Progenitor cell of endocrine pancreas (in vitro differentiated cells): ENCODE results near the gene OR2F1. TPM values are rescaled to one million over a fixed set of nuclear protein-coding genes. Genes with fewer than 3 reads are reported as not detected.
A peak's percentile ranks its signal among the peaks of the same experiment; 100 is the strongest.

ENCODE experiments used
- DNase-seq: peaks from one replicate; pipeline ENCODE4 v3.0.0; 2021; ENCODE audit warnings: low spot score; ENCODE audit not compliant: unreplicated experiment
- H3K27ac Mint-ChIP-seq: 2 replicates; pipeline ENCODE4 v1.8.0; 2021; ENCODE audit warnings: mild to moderate bottlenecking, moderate library complexity, mixed read lengths
- H3K27me3 Mint-ChIP-seq: 2 replicates; pipeline ENCODE4 v1.8.0; 2021; ENCODE audit warnings: mixed read lengths
- H3K36me3 Mint-ChIP-seq: 2 replicates; pipeline ENCODE4 v1.8.0; 2022; ENCODE audit warnings: mixed read lengths; ENCODE audit not compliant: insufficient read depth
- H3K4me1 Mint-ChIP-seq: 2 replicates; pipeline ENCODE4 v1.8.0; 2021; ENCODE audit warnings: low read depth, mixed read lengths
- H3K4me3 Mint-ChIP-seq: 2 replicates; pipeline ENCODE4 v1.8.0; 2021; ENCODE audit warnings: low read depth, mild to moderate bottlenecking, moderate library complexity, mixed read lengths
- H3K9me3 Mint-ChIP-seq: 2 replicates; pipeline ENCODE4 v1.8.0; 2021; ENCODE audit warnings: low read depth, mixed read lengths
- total RNA-seq: library from RNA; stranded (reverse); gene quantifications from 2 replicates; pipeline ENCODE4 v1.2.1, GENCODE V29; 2021
- TF ChIP-seq, protein P1 (sequence below): fragments of 200-600 bp; sonication (generic); IDR thresholded peaks from one replicate; pipeline ENCODE4 v1.5.0; 2021; ENCODE audit warnings: antibody characterized with exemption, mild to moderate bottlenecking; ENCODE audit not compliant: unreplicated experiment

OR2F1 gene
- total RNA-seq, 1 donor from 2014 or later: not detected

DNA sequence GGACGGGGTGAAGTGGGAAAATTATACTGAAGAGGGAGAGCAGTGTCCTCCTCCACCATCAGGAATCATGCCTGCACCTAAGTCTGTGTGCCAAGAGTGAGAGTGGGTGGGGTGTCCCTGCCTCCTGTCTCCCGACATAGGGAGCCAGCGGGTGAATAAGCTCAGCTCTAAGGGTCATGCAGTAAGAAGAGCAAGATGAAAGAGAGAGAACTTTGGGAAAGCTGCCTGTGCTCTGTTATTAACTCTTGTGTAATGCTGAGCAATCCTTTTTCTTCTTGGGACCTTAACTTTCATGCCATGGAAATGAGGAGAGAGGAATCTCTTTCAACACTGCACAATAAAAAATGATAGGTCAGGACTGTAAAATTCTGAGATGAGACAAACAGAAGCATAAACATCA lies 44.8 kb upstream of the OR2F1 start:
- Mint-ChIP-seq H3K36me3 (no peaks in the 10 kb centered on the region), H3K9me3 (no peaks in the 10 kb centered on the region), H3K4me3 (no peak overlapping the region), H3K27me3 (no peaks in the 10 kb centered on the region), H3K4me1 (peaks cover 15% of the 10 kb centered on the region), H3K27ac (no peak overlapping the region)
- TF ChIP-seq, protein P1, sequence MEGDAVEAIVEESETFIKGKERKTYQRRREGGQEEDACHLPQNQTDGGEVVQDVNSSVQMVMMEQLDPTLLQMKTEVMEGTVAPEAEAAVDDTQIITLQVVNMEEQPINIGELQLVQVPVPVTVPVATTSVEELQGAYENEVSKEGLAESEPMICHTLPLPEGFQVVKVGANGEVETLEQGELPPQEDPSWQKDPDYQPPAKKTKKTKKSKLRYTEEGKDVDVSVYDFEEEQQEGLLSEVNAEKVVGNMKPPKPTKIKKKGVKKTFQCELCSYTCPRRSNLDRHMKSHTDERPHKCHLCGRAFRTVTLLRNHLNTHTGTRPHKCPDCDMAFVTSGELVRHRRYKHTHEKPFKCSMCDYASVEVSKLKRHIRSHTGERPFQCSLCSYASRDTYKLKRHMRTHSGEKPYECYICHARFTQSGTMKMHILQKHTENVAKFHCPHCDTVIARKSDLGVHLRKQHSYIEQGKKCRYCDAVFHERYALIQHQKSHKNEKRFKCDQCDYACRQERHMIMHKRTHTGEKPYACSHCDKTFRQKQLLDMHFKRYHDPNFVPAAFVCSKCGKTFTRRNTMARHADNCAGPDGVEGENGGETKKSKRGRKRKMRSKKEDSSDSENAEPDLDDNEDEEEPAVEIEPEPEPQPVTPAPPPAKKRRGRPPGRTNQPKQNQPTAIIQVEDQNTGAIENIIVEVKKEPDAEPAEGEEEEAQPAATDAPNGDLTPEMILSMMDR: no peak
- no peak for DNase-seq

DNA sequence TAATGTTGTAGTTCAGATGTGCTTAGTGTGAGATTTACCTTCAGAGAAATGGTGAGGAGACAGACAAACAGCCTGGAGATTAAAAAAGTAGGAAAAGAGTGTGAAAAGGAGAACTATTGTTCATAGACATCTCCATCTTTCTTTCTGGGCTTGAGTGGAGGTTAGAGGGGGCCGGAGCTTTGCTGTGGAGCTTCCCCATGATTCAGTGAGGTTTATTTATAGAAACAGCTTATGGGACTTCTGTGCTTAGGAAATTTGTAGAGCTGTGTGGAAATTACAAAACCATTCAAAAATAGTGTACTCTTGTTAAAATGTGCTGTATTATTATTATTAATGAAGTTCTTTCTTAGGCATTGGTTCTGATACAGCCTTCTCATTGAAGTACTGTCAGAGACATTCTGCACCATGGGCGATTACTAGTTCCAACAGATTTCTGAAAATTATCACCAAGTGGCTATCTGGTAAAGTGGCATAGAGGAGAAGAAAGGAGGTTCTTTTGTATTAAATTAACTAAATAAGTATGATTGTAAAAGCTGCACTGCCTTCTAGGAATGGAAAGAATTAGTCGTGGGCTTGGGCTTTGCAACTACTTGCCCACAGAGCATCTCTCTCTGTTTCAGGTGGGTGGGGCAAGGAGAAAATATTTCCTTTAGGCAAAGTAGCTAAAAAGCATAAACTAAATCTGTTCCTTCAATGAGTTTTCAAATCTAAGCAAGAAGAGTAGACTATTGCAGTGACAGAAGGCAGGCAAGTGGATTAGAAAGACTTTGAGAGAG lies 44.0 kb upstream of the OR2F1 start:
- Mint-ChIP-seq H3K36me3 (no peaks in the 10 kb centered on the region), H3K9me3 (no peaks in the 10 kb centered on the region), H3K27me3 (no peaks in the 10 kb centered on the region), H3K27ac (no peak overlapping the region), H3K4me3 (no peak overlapping the region), H3K4me1 (peaks cover 9% of the 10 kb centered on the region)
- TF ChIP-seq, protein P1: no peak
- no peak for DNase-seq

DNA sequence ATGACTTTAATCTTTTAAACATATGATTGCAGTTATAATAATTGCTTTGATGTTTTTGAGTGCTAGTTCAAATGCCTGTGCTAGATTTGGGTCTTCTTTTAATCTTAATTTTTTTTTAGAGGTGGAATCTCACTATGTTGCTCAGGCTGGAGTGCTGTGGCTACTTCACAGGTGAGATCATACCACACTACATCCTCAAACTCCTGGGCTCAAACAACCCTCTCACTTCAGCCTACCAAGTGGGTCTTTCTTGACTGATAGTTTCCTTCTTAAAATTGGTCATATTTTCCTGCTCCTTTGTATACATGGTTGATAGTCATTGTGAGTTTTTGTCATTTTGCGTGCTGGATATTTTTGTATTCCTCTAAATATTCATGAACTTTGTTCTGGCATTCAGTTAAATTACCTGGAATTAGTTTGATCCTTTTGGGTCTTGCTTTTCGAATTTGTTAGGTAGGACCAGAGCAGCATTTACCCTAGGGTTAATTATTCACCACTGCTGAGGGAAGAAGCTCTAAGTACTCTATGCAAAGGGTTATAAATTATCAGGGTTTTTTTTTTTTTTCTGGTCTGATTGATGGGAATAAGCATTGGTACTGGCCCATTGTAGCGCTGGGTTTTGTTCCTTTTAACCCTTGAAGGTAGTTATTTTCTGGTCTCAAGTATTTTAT lies 40.6 kb upstream of the OR2F1 start:
- Mint-ChIP-seq H3K27ac (peak overlapping the region; percentile 76), H3K9me3 (peaks cover 5% of the 10 kb centered on the region)
- TF ChIP-seq, protein P1: no peak

GRCh38 chr7:143914938-143915652 lies 39.5 kb upstream of the OR2F1 start:
- no peaks in the 10 kb centered on the region for H3K36me3 Mint-ChIP-seq
- H3K27me3 Mint-ChIP-seq: no peaks in the 10 kb centered on the region
- H3K27ac Mint-ChIP-seq: no peak overlapping the region
- no peak overlapping the region for H3K4me3 Mint-ChIP-seq
- no peak for DNase-seq
- TF ChIP-seq, protein P1: peak; percentile 21
- H3K9me3 Mint-ChIP-seq: peaks cover 5% of the 10 kb centered on the region
- peaks cover 9% of the 10 kb centered on the region for H3K4me1 Mint-ChIP-seq

More for the DNA sequence above, 40.6 kb upstream of the OR2F1 start:
- Mint-ChIP-seq H3K4me3 (no peak overlapping the region), H3K4me1 (peaks cover 9% of the 10 kb centered on the region), H3K36me3 (no peaks in the 10 kb centered on the region), H3K27me3 (no peaks in the 10 kb centered on the region)
- no peak for DNase-seq

DNA sequence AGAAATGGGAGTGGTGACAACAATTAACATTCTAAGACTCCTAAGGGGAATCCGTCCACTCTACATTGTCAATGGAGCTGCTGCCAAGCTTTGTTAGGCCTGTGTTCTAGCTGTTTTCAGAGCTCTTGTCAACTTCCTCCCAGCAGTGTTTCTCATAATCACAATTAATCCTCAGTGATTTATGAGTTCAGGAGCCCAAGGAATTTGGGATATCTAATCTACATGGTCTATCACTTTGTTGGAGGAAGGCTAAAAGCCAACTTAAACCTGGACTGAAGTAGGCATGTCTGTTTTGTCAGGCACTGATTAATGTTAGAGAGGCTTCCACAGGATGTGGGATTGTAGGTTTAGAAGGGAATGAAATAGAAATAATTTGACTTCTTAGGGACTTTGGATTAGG lies 29.8 kb upstream of the OR2F1 start:
- no peak overlapping the region for H3K4me3 Mint-ChIP-seq
- no peaks in the 10 kb centered on the region for H3K4me1 Mint-ChIP-seq
- H3K27me3 Mint-ChIP-seq: no peaks in the 10 kb centered on the region
- DNase-seq: no peak
- no peaks in the 10 kb centered on the region for H3K36me3 Mint-ChIP-seq
- TF ChIP-seq, protein P1: no peak
- no peak overlapping the region for H3K27ac Mint-ChIP-seq
- no peaks in the 10 kb centered on the region for H3K9me3 Mint-ChIP-seq
